Thymus (tissue), 11 donors: ENCODE data around the gene HSD3B7. TPM values are rescaled to one million over a fixed set of nuclear protein-coding genes. Genes with fewer than 3 reads are reported as not detected.
"Not testable (repeated sequence)": the region's sequence is repeated elsewhere in the genome, so short reads cannot be mapped to it uniquely, and the experiment has no call there.

ENCODE experiments used
- DNase-seq, 9 donors: peaks; one replicate each; pipeline ENCODE4 v3.0.0-alpha.2; 2013; ENCODE audit warnings: low spot score in 9 of 9, low read depth in 6 of 9, missing footprints in 1 of 9
- H3K27ac ChIP-seq, 2 donors: one replicate each; pipeline ENCODE4 v1.5.1; 2013; ENCODE audit warnings: control low read depth in 1 of 2, low read depth in 1 of 2, low read length in 1 of 2, mild to moderate bottlenecking in 1 of 2, moderate library complexity in 1 of 2
- H3K27me3 ChIP-seq, 2 donors: one replicate each; pipeline ENCODE4 v1.5.1; 2013; ENCODE audit warnings: low read length in 1 of 2; ENCODE audit not compliant: control insufficient read depth in 2 of 2, insufficient read depth in 1 of 2
- H3K36me3 ChIP-seq, 2 donors: one replicate each; pipeline ENCODE4 v1.5.1; 2013; ENCODE audit warnings: low read length in 1 of 2, mild to moderate bottlenecking in 1 of 2, moderate library complexity in 1 of 2; ENCODE audit not compliant: control insufficient read depth in 2 of 2, insufficient read depth in 2 of 2
- H3K4me1 ChIP-seq, 2 donors: one replicate each; pipeline ENCODE4 v1.5.1; 2013; ENCODE audit warnings: low read length in 2 of 2; ENCODE audit not compliant: control insufficient read depth in 2 of 2, insufficient read depth in 2 of 2
- H3K4me3 ChIP-seq, 2 donors: one replicate each; pipeline ENCODE4 v1.5.1; 2013; ENCODE audit warnings: low read length in 2 of 2, control low read depth in 1 of 2, mild to moderate bottlenecking in 1 of 2
- H3K9me3 ChIP-seq, 2 donors: one replicate each; pipeline ENCODE4 v1.5.1; 2013; ENCODE audit warnings: low read length in 1 of 2, mild to moderate bottlenecking in 1 of 2; ENCODE audit not compliant: control insufficient read depth in 2 of 2, insufficient read depth in 1 of 2
- WGBS: extraction: QIAGEN DNeasy Blood & Tissue Kit; methylation state at CpG from one replicate; pipeline ENCODE4 v1.1.7; 2013; 5-methylcytosine and 5-hydroxymethylcytosine counted together
- polyA plus RNA-seq: library from polyadenylated mRNA; stranded (reverse); fragments of 200-250 nt; gene quantifications from one replicate; pipeline ENCODE4 v1.2.3, GENCODE V29; 2013
- total RNA-seq: library from RNA; stranded (reverse); fragments of 120-200 nt; gene quantifications from one replicate; pipeline ENCODE4 v1.2.4, GENCODE V29; 2013
- donor health status: healthy.

Gene HSD3B7
- total and polyA plus RNA-seq, 2 donors: 3.5 to 8.4 TPM

- DNase-seq: no peak
- Histone ChIP-seq H3K4me1 (peaks cover 0 to 6% of the 10 kb centered on the region in 2 donors), H3K4me3 (no peak overlapping the region), H3K27me3 (peaks cover 12 to 76% of the 10 kb centered on the region in 2 donors), H3K36me3 (no peaks in the 10 kb centered on the region), H3K9me3 (no peaks in the 10 kb centered on the region), H3K27ac (no peak overlapping the region)
- 97% methylated on average over 5 of the region's 5 CpGs for WGBS
Measured at GRCh38 chr16:31008551-31008950, 23.5 kb downstream of the HSD3B7 start.

GRCh38 chr16:31009120-31009519 lies 24.1 kb downstream of the HSD3B7 start:
- Histone ChIP-seq H3K36me3 (no peaks in the 10 kb centered on the region), H3K9me3 (no peaks in the 10 kb centered on the region), H3K4me1 (peaks cover 0 to 5% of the 10 kb centered on the region in 2 donors), H3K27me3 (peaks cover 12 to 77% of the 10 kb centered on the region in 2 donors), H3K27ac (no peak overlapping the region), H3K4me3 (no peak overlapping the region)
- WGBS: 95% methylated on average over 7 of the region's 7 CpGs
- no peak for DNase-seq

- Histone ChIP-seq H3K27ac (no peak overlapping the region), H3K4me1 (peaks cover 0 to 5% of the 10 kb centered on the region in 2 donors), H3K4me3 (peak overlapping the region in 1 of 2 donors; percentile 50), H3K27me3 (peaks cover 12 to 74% of the 10 kb centered on the region in 2 donors), H3K9me3 (no peaks in the 10 kb centered on the region), H3K36me3 (no peaks in the 10 kb centered on the region)
- no peak for DNase-seq
- 20% methylated on average over 36 of the region's 36 CpGs for WGBS
Measured at GRCh38 chr16:31009894-31010584, 25.0 kb downstream of the HSD3B7 start.

- WGBS: 7% methylated on average over 45 of the region's 45 CpGs
- H3K4me1 ChIP-seq: peaks cover 0 to 5% of the 10 kb centered on the region in 2 donors
- peaks cover 12 to 70% of the 10 kb centered on the region in 2 donors for H3K27me3 ChIP-seq
- H3K27ac ChIP-seq: no peak within 1 kb of the TSS
- H3K9me3 ChIP-seq: no peaks in the 10 kb centered on the region
- H3K4me3 ChIP-seq: peak within 1 kb of the TSS; percentile 16 to 50
- DNase-seq: peak in 6 of 9 donors; percentile 8 to 67 (median 41)
- H3K36me3 ChIP-seq: no peaks in the 10 kb centered on the region
Measured at GRCh38 chr16:31010585-31011325, 25.7 kb downstream of the HSD3B7 start, which contains the start of gene STX1B. Gene STX1B (minus strand): TSS chr16:31010638. CDS start chr16:31010396, 242 bp downstream.

- peaks cover 12 to 63% of the 10 kb centered on the region in 2 donors for H3K27me3 ChIP-seq
Measured at GRCh38 chr16:31011815-31012214, 26.8 kb downstream of the HSD3B7 start.

GRCh38 chr16:31013292-31013691 lies 28.3 kb downstream of the HSD3B7 start:
- H3K4me1 ChIP-seq, H3K4me3 ChIP-seq, H3K27ac ChIP-seq, H3K9me3 ChIP-seq, H3K36me3 ChIP-seq, DNase-seq: not testable (repeated sequence)
- peaks cover 7 to 48% of the 10 kb centered on the region in 2 donors for H3K27me3 ChIP-seq

More at GRCh38 chr16:31011815-31012214, 26.8 kb downstream of the HSD3B7 start:
- not testable (repeated sequence) for H3K27ac ChIP-seq, H3K4me1 ChIP-seq, H3K9me3 ChIP-seq, DNase-seq, H3K36me3 ChIP-seq, H3K4me3 ChIP-seq
- WGBS: 86% methylated on average over 7 of the region's 7 CpGs

- Histone ChIP-seq H3K4me1 (peaks cover 0 to 2% of the 10 kb centered on the region in 2 donors), H3K9me3 (no peaks in the 10 kb centered on the region), H3K36me3 (no peaks in the 10 kb centered on the region), H3K27ac (no peak overlapping the region), H3K4me3 (no peak overlapping the region), H3K27me3 (peaks cover 0 to 24% of the 10 kb centered on the region in 2 donors)
- DNase-seq: no peak
- WGBS: 81% methylated on average over 6 of the region's 6 CpGs
Measured at GRCh38 chr16:31016018-31016417, 31.0 kb downstream of the HSD3B7 start.

GRCh38 chr16:31017756-31018155 lies 32.7 kb downstream of the HSD3B7 start:
- not testable (repeated sequence) for DNase-seq, H3K36me3 ChIP-seq, H3K27me3 ChIP-seq, H3K4me3 ChIP-seq, H3K4me1 ChIP-seq, H3K27ac ChIP-seq, H3K9me3 ChIP-seq
- 96% methylated on average over 10 of the region's 10 CpGs for WGBS

GRCh38 chr16:31020536-31020935 lies 35.5 kb downstream of the HSD3B7 start:
- WGBS: 97% methylated on average over 3 of the region's 3 CpGs
- Histone ChIP-seq H3K9me3 (no peaks in the 10 kb centered on the region), H3K36me3 (no peaks in the 10 kb centered on the region), H3K27me3 (peaks cover 0 to 3% of the 10 kb centered on the region in 2 donors), H3K27ac (no peak overlapping the region), H3K4me3 (no peak overlapping the region), H3K4me1 (no peaks in the 10 kb centered on the region)
- no peak for DNase-seq
